ENCODE results near the gene ABLIM1.

The ABLIM1 gene

GRCh38 chr10:114483575-114483974 is 174.5 kb downstream of the ABLIM1 start:
- DNase-seq = no peak

DNA sequence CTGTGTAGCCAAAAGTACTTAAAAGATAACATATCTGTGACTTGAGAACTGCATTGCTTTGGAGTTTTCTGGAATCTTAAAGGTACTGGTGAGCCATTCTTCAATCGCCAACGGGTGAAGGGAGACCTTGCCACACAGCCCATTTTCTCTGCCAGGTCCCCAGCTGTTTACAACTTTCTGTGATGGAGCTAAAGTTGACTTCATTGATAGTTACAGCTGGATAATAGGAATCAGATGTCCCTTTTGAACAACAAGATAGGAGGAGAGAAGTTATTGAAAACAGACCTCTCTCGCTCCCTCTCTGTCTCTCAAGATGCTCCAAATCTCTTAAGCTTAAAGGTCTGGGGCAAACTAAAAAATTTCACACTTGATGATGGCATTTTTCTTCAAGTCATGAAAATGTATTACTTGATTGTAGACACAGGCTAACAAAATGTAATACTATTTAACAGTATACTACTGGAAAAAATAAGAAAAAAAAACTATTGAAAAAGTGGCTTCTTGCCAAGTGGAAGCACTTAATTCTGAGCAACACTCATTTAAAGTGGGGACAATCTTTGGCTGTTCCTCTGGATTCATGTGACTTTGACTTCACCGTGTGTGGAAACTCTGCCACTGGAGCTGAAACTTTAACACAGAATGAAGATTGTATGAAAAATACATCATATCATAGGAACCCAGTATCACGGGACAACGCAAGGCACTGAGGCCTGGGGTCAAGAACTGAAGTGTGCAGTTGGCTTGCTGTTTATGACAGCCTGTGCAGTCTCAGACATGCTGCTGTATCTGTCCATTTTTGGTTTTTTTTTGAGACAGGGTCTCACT is 175.4 kb downstream of the ABLIM1 start:
- no peak for DNase-seq

DNA sequence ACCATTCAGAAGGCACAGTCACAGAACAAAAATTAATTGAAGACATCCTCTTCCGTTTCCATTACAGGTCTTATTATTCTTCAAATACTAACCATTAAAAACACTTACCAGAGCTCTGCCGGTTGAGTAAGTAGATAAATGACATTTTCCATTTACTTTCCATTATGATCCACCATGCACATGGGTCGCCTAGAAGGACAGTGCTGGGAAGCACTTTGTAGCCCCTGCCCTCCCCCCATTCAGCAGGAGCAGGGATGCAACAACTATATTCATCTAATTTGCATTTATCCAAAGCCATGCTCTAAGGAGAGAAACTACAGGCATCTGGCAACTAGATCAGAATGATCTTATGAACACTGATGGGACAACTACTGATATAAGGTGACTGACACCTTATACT is 177.0 kb downstream of the ABLIM1 start:
- DNase-seq = no peak

DNA sequence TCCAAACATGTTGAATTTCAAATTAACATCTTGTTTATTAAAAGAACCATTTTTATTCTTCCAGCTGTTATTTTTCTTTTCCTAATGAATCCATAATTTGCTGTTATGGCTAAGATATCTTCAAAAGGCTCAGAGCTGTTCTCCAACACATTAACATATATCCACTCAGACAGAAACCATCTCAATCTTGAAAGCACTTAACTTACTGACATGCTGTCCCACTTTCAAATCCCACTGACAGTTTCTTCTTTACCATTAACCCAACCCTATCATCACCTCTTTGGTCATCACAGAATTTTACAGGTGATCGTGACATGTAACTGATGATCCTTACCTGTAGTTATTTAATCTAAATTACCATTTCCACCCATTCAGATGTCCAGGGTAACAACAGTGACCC is 178.2 kb downstream of the ABLIM1 start:
- no peak for DNase-seq

GRCh38 chr10:114479307-114479706 is 178.8 kb downstream of the ABLIM1 start:
- DNase-seq = no peak

- no peak for DNase-seq
Observed at GRCh38 chr10:114478281-114478680, 179.8 kb downstream of the ABLIM1 start.

- DNase-seq = peak; percentile 15
Observed at GRCh38 chr10:114477285-114477684, 180.8 kb downstream of the ABLIM1 start.

DNA sequence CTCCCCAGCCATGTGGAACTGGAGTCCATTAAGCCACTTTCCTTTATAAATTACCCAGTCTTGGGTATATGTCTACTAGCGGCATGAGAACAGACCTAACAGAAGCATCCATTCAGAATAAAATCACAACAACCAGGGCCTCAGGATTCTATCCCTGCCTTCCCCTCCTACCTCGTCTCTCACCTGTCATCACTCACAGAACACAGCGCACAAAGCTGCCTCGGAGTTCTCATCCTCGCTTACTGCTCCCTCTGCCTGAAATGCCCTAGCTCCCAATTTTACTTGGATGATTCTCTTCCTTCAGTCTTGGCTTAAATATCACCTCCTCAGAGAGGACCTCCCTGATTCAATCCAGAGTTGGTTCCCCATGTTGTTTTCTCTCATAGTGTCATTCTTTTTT is 183.1 kb downstream of the ABLIM1 start:
- DNase-seq = no peak

GRCh38 chr10:114473776-114474175 is 184.3 kb downstream of the ABLIM1 start:
- no peak for DNase-seq

DNA sequence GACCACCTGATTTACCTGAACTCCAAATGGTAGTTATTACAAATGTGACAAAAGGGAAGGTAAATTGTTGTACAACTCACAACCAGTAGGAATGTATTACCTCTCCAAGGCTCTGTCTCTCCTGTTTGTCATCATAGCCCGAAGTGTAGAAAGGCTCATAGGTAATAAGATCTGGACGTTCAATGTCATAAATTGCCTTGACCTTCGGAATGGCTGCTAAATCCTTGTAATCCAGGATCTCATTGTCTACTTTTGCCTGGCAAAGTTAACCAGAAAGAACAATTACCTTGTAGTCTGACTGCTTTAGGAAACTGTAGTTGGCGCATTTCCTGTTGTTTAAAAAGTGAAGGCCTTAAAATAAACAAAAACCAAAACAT is 185.2 kb downstream of the ABLIM1 start:
- peak; percentile 47 for DNase-seq

DNA sequence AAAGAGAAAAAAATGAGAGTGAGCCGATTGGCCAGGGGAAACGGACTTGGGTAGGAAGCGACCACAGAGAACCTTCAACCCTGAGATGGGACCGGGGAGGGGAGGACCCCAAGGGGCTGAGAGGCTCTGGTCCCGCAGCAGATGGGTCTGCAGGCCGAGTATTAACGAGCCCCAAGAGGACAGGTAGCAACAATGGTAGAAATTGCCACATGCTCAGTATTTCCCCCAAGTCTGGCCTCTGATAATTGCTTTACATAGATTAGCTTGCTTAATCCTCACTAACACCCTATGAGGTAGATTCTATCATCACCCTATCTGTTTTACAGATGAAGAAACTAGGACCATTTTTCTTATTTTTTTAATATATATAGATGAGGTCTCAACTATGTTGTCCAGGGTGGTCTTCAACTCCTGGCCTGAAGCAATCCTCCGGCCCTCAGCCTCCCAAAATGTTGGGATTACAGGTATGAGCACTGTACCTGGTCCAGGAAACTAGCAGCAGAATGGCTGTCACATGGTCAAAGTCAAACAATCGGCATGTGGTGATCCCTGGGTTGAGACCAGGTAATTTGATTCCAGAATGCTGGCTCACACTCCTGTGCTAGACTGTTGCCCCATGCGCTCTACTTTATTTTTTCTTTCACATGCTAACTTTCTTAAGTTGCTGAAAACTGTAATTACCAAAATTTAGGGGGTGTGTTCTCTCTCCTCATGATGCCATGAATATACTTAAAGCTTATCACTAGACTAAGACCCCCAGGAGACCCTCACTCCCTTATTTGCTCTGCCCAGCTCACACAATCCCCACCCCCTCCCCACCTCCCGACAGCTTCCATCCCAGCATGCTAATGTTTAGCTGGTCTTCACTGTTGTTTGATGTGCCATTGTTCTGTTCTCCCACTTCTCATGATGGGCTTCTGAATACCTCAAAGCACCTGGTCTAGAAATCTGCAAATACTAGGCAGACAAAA is 185.9 kb downstream of the ABLIM1 start:
- DNase-seq = peak; percentile 80

GRCh38 chr10:114470956-114471905 is 186.8 kb downstream of the ABLIM1 start:
- DNase-seq = peak; percentile 89

GRCh38 chr10:114470361-114470760 is 187.7 kb downstream of the ABLIM1 start:
- no peak for DNase-seq

- DNase-seq = peak; percentile 77
Observed at GRCh38 chr10:114458955-114459354, 199.1 kb downstream of the ABLIM1 start.

DNA sequence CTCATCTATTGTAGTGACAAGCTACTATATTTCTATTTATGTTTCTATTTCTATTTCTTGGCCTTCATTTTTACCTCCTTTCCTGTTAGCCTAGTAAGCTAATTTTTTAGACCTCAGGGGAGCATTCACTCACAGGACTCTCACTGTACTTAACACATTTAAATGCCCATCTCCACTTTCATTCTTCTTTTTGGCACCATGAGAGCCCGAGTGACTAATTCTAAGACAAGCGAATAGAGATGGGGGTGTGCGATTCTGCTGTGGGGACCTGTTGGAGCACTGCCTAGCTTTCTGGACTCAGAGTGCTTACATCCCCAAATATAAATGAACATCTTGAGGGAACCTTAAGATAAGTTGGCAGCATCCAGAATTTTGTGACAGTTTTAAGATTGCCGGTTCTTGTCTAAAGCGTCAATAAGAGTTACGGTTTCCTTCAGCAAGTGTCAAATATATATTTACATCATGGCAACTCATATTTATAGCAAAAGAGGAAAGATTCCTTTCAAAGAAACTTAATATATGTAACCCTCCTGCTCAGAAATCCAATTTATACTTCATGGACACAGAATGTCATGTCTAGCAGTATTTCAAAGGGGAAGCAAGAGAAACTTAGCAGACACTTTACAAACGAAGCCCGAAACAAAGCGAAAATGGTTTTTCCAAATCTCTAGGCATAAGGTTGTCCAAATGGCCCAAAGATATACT is 199.7 kb downstream of the ABLIM1 start:
- no peak for DNase-seq

DNA sequence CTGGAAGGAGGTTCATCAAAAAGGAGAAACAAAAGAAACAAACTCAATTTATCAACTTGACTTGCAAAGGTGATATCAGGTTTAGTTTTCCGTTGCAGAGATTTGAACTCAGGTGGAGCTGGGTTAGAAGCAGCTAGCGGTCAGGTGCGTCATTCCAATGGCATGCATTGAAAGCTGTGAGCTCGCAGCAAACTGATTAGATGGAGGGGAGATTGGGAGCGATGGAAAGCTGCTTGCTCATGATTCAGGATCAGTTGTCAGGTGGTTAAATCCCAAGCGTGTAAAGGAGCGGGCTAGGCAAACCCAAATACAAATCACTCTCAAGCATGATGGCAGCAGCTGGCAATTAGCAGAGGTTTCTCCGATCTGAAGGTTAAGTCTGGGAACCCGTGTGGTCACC is 204.5 kb downstream of the ABLIM1 start:
- no peak for DNase-seq

DNA sequence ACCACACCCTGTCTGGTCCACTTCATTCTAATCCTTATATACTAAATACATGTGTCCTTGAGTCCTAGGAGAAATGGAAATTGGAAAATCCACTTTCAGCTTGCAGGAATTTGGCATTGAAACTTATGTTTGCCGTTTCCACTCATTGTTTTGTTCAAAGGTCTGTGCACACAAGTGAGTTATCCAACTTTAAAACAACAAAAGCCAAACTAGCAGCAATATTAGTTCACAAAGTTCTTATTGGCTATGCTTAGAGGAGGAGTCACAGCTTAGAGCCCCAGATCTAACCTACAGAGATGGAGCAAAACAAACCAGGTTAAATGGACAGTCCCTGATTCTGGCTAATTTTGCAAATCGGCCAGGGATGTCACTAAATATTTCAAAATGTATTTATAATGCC is 209.2 kb downstream of the ABLIM1 start:
- no peak for DNase-seq

GRCh38 chr10:114445332-114445731 is 212.7 kb downstream of the ABLIM1 start:
- no peak for DNase-seq

DNA sequence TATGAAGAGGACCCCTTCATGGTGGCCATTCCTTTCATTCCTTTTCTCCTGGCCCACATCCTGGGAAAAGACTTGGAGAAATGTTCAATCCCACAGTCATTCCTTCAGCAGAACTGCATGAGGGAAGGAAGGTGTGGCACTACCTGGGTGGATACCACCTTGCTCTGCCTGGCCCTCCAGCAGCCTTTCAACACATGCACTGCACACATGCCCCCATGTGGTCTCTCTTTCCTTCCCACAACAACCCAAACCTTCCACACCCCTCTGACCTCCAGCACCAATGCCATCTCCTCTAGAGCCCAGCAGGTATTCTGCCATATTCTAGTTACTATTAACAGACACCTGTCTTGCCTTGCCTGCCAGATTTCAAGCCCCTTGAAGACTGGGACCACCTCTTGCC is 213.3 kb downstream of the ABLIM1 start:
- DNase-seq = no peak

GRCh38 chr10:114442091-114442630 is 215.9 kb downstream of the ABLIM1 start:
- no peak for DNase-seq

DNA sequence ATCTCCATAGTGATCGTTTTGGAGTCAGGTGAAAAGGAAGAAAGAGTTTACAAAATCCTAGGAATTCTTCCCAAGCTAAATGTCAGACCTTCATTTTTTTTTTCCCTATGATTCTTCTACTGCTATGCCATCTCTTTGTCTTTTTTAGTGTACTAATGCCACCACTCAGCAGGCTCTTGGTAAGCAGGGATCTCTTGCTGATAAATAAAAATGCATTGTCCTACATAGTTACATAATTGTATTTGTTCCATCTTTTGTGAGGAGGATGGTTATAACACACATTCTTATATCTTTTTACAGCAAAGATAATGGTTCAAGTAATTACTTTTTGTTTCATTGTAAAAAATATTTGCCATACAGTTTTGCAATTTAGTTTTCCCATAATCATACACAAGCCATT is 217.0 kb downstream of the ABLIM1 start:
- DNase-seq = no peak

Data from DMS53 (cell line).